Mammary epithelial cell (primary cell): ENCODE measurements around the gene GPR15.

Source experiments
- EZH2 ChIP-seq: IDR thresholded peaks from 2 replicates; pipeline ENCODE4 v1.6.1; 2012; ENCODE audit warnings: low read length, inconsistent platforms, borderline replicate concordance
- TF ChIP-seq, protein P1 (sequence below), 2 donors: IDR thresholded peaks in 1 of 2; conservative IDR thresholded peaks in 1 of 2; 2 replicates each; pipeline ENCODE4 v1.5.1; 2011 to 2012; ENCODE audit warnings: inconsistent platforms in 2 of 2, low read length in 2 of 2, mild to moderate bottlenecking in 2 of 2, control low read depth in 1 of 2, low read depth in 1 of 2; ENCODE audit not compliant: insufficient read depth in 1 of 2; ENCODE audit errors: extremely low read depth in 1 of 2

DNA sequence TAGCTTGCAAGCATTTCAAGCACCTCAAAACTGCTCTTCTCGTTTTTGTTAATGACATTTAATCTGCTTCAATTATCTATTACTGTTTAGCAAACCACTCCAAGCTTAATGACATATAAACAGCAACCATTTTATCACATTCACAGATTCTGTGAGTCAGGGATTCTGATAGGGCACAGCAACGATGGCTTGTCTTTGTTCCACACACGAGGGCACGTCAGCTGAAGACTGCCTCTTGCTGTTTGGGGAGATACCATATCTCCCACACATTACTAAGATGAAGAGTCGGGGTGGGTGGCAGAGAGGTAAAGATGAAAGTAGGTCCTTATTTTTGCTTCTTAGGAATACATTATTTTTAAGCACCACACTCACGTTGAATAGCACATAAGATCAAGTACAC, 42.4 kb downstream of the GPR15 start:
- TF ChIP-seq, protein P1, sequence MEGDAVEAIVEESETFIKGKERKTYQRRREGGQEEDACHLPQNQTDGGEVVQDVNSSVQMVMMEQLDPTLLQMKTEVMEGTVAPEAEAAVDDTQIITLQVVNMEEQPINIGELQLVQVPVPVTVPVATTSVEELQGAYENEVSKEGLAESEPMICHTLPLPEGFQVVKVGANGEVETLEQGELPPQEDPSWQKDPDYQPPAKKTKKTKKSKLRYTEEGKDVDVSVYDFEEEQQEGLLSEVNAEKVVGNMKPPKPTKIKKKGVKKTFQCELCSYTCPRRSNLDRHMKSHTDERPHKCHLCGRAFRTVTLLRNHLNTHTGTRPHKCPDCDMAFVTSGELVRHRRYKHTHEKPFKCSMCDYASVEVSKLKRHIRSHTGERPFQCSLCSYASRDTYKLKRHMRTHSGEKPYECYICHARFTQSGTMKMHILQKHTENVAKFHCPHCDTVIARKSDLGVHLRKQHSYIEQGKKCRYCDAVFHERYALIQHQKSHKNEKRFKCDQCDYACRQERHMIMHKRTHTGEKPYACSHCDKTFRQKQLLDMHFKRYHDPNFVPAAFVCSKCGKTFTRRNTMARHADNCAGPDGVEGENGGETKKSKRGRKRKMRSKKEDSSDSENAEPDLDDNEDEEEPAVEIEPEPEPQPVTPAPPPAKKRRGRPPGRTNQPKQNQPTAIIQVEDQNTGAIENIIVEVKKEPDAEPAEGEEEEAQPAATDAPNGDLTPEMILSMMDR (conservative IDR thresholded peaks at IDR 0.05 in 1 of 2, IDR thresholded peaks at IDR 0.05 in 1 of 2; ENCODE audit: extremely low read depth in 1 of 2, insufficient read depth in 1 of 2, low read depth in 1 of 2, low read length in 2 of 2) = no peak
- no peak for TF ChIP-seq EZH2
